Kidney (tissue), 14 donors: ENCODE measurements around the gene RSPO3. TPM values are rescaled to one million over a fixed set of nuclear protein-coding genes. Genes with fewer than 3 reads are reported as not detected.

Experiments used
- DNase-seq, 5 donors: peaks; one replicate each; pipeline ENCODE4 v3.0.0-alpha.2; 2013 to 2020
- FAIRE-seq: peaks from 2 replicates; lab custom pipeline; 2012; peaks lifted over from hg19 to GRCh38; lab: Jason Lieb, UNC
- H3K27ac ChIP-seq, 2 donors: one replicate each; pipeline ENCODE4 v1.7.0; 2013; ENCODE audit warnings: low read depth in 2 of 2, low read length in 2 of 2, inconsistent platforms in 1 of 2
- H3K27me3 ChIP-seq: one replicate; pipeline ENCODE4 v1.7.1; 2013; ENCODE audit warnings: low read length, inconsistent platforms; ENCODE audit not compliant: control insufficient read depth, insufficient read depth
- H3K36me3 ChIP-seq, 3 donors: one replicate each; pipeline versions ENCODE4 v1.7.0 to v1.7.1; 2013; ENCODE audit warnings: low read length in 3 of 3, control low read depth in 1 of 3, inconsistent platforms in 1 of 3; ENCODE audit not compliant: insufficient read depth in 3 of 3, control insufficient read depth in 2 of 3
- H3K4me1 ChIP-seq, 3 donors: one replicate each; pipeline versions ENCODE4 v1.7.0 to v1.7.1; 2013; ENCODE audit warnings: low read length in 3 of 3, inconsistent platforms in 1 of 3, low read depth in 1 of 3; ENCODE audit not compliant: control insufficient read depth in 2 of 3, insufficient read depth in 2 of 3
- H3K4me3 ChIP-seq, 3 donors: one replicate each; pipeline versions ENCODE4 v1.7.0 to v1.8.1; 2013; ENCODE audit warnings: low read length in 3 of 3, control low read depth in 1 of 3, inconsistent platforms in 1 of 3
- H3K9ac ChIP-seq, 3 donors: one replicate each; pipeline versions ENCODE4 v1.7.0 to v1.7.1; 2013; ENCODE audit warnings: low read length in 3 of 3, control low read depth in 1 of 3, inconsistent platforms in 1 of 3
- H3K9me3 ChIP-seq, 3 donors: one replicate each; pipeline versions ENCODE4 v1.7.0 to v1.7.1; 2013; ENCODE audit warnings: low read length in 3 of 3, control low read depth in 1 of 3, inconsistent platforms in 1 of 3; ENCODE audit not compliant: control insufficient read depth in 2 of 3, insufficient read depth in 1 of 3
- CTCF ChIP-seq: IDR thresholded peaks from 3 replicates; pipeline ENCODE4 v1.5.1; 2012; ENCODE audit warnings: mild to moderate bottlenecking, moderate library complexity, borderline replicate concordance; ENCODE audit not compliant: insufficient read depth; ENCODE audit errors: extremely low read depth
- intact Hi-C: fragments of 100-400 bp; cut with DNase I; formaldehyde crosslinking; loops from one replicate; pipeline ENCODE4 v1.11.1; 2022
- polyA plus RNA-seq: library from polyadenylated mRNA; stranded (reverse); fragments of 350-450 nt; fragmentation: Illumina TruSeq; extraction: RNeasy Lipid Tissue Mini Kit (QIAGEN cat#74804); gene quantifications from one replicate; pipeline ENCODE4 v1.2.3, GENCODE V29; 2014; ENCODE audit warnings: low read depth, low replicate concordance; ENCODE audit not compliant: insufficient read depth
- total RNA-seq: library from RNA; stranded (reverse); fragmentation: NEBNext Ultra II Directional; extraction: Animal tissue kit (Norgen Biotek cat#: 25700); gene quantifications from one replicate; pipeline ENCODE4 v1.2.1, GENCODE V29; 2021
- donor health status: control.
- donor health status: control.
- donor health status: control.
- donor health status: control.
- donor health status: control.
- donor health status: DM: yes; HTN: yes; CAD: no.
- donor health status: Normal renal cell carcinoma (clear cell type).

RSPO3 gene
- total and polyA plus RNA-seq, 2 donors from 2014 or later, result 1.2 to 8.9 TPM

DNA sequence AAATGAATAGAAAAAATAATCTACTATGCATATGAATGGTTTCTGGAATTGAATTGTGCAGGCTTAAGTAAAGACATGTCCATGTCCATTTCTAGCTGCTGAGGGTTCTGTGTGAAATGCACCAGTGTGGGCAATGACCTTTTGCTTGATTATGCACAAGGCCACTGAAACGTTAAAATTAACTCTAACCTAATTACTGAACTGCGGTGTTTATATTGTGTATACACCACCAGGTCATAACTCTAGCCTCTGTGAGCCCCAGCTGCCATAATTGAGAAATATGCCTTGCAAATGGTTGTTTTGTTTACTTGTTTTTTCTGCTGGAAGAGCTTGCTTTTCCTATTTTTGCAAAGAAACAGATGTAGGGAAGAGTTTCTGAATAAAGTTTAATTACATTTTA, 46.1 kb downstream of the RSPO3 start:
- no peak for FAIRE-seq
- no peak for DNase-seq
- Histone ChIP-seq H3K4me1 (no peaks in the 10 kb centered on the region), H3K9ac (no peak overlapping the region), H3K27me3 (no peaks in the 10 kb centered on the region), H3K36me3 (no peaks in the 10 kb centered on the region), H3K27ac (no peak overlapping the region), H3K4me3 (no peak overlapping the region), H3K9me3 (no peaks in the 10 kb centered on the region)
- TF ChIP-seq CTCF, result no peak
- intact Hi-C loops, result no loop called here

GRCh38 chr6:127173156-127173940, 54.9 kb downstream of the RSPO3 start:
- no peak for FAIRE-seq
- Histone ChIP-seq H3K9ac (no peak overlapping the region), H3K4me3 (no peak overlapping the region), H3K36me3 (no peaks in the 10 kb centered on the region), H3K27me3 (no peaks in the 10 kb centered on the region), H3K9me3 (no peaks in the 10 kb centered on the region), H3K4me1 (no peaks in the 10 kb centered on the region), H3K27ac (no peak overlapping the region)
- DNase-seq, result no peak
- intact Hi-C loops, result no loop called here
- no peak for TF ChIP-seq CTCF

DNA sequence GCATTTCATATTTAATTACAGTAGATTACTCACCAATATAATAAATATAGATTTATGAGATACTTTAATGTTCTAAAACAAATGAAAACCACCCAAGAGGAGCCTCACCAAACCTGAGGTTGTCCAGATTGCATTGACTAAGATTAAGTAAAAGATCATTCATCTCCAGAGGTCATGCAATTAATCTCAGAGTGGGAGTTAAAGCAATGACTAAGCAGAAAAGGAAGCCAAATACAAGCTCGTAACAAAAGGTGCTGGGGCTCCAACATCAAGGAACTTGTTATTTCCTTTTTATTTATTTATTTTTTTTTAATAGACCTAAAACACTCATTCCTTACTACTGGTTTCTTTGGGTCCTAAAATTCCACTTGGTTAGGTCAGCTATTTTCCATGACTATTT, 57.7 kb downstream of the RSPO3 start:
- intact Hi-C loops, result no loop called here
- no peaks in the 10 kb centered on the region for H3K9me3 ChIP-seq
- DNase-seq, result peak in 2 of 5 donors; percentile 35 to 57
- no peaks in the 10 kb centered on the region for H3K36me3 ChIP-seq
- no peak overlapping the region for H3K4me3 ChIP-seq
- TF ChIP-seq CTCF, result no peak
- H3K4me1 ChIP-seq, result no peaks in the 10 kb centered on the region
- no peak overlapping the region for H3K9ac ChIP-seq
- FAIRE-seq, result no peak
- no peaks in the 10 kb centered on the region for H3K27me3 ChIP-seq
- no peak overlapping the region for H3K27ac ChIP-seq
